ENCODE results near the gene LARGE1. TPM values are rescaled to one million over a fixed set of nuclear protein-coding genes. Genes with fewer than 3 reads are reported as not detected.

The LARGE1 gene
- total RNA-seq, 1 experiment from 2014 or later: 1.5 TPM

- BruUV-seq (replicated peaks): no TSS peak
- no peak for ATAC-seq
- TF ChIP-seq EZH2phosphoT487 (IDR thresholded peaks at IDR 0.05; ENCODE audit: borderline replicate concordance) (no peak), JUND (IDR thresholded peaks at IDR 0.05) (no peak), POLR2AphosphoS5 (IDR thresholded peaks at IDR 0.05; ENCODE audit: low read depth, low read length) (no peak), ZBTB33 (IDR thresholded peaks at IDR 0.05; ENCODE audit: extremely low read depth, insufficient replicate concordance, low read length) (no peak), ZNF274 (IDR thresholded peaks at IDR 0.05; ENCODE audit: low read depth, low read length) (no peak), EGR1 (IDR thresholded peaks at IDR 0.05; ENCODE audit: low read depth) (no peak), ELF1 (IDR thresholded peaks at IDR 0.05; ENCODE audit: borderline replicate concordance, low read depth) (no peak), CEBPB (IDR thresholded peaks at IDR 0.05; ENCODE audit: low read depth) (no peak), SIN3A (IDR thresholded peaks at IDR 0.05; ENCODE audit: low read depth) (no peak), MAX (IDR thresholded peaks at IDR 0.05) (no peak), YY1 (IDR thresholded peaks at IDR 0.05; ENCODE audit: extremely low read depth, insufficient replicate concordance, low read depth, low read length) (no peak)
- no peak overlapping the region for H3K27ac ChIP-seq (ENCODE audit: low read depth, low read length)
- no peak overlapping the region for H2AFZ ChIP-seq (ENCODE audit: low read depth, low read length, poor library complexity, severe bottlenecking)
- POLR2A ChIA-PET: no interaction called here
- no peaks in the 10 kb centered on the region for H3K4me1 ChIP-seq (ENCODE audit: control insufficient read depth in 1 of 2, insufficient read depth in 2 of 2, low read length in 2 of 2)
- no peaks in the 10 kb centered on the region for H4K20me1 ChIP-seq (ENCODE audit: insufficient read depth)
- RAD21 ChIA-PET (ENCODE audit: low non-redundant PET in 1 of 2, low total read pairs in 2 of 2, uncharacterized antibody in 2 of 2, unreplicated experiment in 2 of 2): no interaction called here
- no peaks in the 10 kb centered on the region for H3K9me2 ChIP-seq (ENCODE audit: insufficient read depth)
- H3K9ac ChIP-seq (ENCODE audit: low read length): no peak overlapping the region
- H3K36me3 ChIP-seq (ENCODE audit: control insufficient read depth in 1 of 2, insufficient read depth in 2 of 2, low read length in 2 of 2): no peaks in the 10 kb centered on the region
- CTCF ChIA-PET: no interaction called here
- no peak overlapping the region for H3K4me2 ChIP-seq (ENCODE audit: low read length)
- H3K4me3 ChIP-seq (replicated peaks in 1 of 2; ENCODE audit: low read depth in 1 of 2, low read length in 2 of 2): no peak overlapping the region
- no peaks in the 10 kb centered on the region for H3K27me3 ChIP-seq (ENCODE audit: insufficient read depth, low read length)
- peaks cover 8 to 39% of the 10 kb centered on the region in 2 experiments; a peak in 2 of 4 replicates for H3K9me3 ChIP-seq (ENCODE audit: control insufficient read depth in 1 of 2, insufficient read depth in 1 of 2, low read depth in 1 of 2, low read length in 2 of 2)
- no peak for DNase-seq (ENCODE audit: low read depth, low spot score)
- H3K79me2 ChIP-seq (ENCODE audit: insufficient read depth, low read length): no peaks in the 10 kb centered on the region
- intact Hi-C loops (cut with micrococcal nuclease): no loop called here
These were observed 476.6 kb downstream of the LARGE1 start for GRCh38 chr22:33443683-33444082.
